GM12872 (cell line): ENCODE data around the gene CCDC190.

ENCODE experiments used
- TF ChIP-seq, protein P1 (sequence below): IDR thresholded peaks from 3 replicates; pipeline ENCODE4 v1.5.1; 2011; ENCODE audit warnings: low read depth, mild to moderate bottlenecking, low read length, moderate library complexity; ENCODE audit not compliant: insufficient read depth

Gene CCDC190

DNA sequence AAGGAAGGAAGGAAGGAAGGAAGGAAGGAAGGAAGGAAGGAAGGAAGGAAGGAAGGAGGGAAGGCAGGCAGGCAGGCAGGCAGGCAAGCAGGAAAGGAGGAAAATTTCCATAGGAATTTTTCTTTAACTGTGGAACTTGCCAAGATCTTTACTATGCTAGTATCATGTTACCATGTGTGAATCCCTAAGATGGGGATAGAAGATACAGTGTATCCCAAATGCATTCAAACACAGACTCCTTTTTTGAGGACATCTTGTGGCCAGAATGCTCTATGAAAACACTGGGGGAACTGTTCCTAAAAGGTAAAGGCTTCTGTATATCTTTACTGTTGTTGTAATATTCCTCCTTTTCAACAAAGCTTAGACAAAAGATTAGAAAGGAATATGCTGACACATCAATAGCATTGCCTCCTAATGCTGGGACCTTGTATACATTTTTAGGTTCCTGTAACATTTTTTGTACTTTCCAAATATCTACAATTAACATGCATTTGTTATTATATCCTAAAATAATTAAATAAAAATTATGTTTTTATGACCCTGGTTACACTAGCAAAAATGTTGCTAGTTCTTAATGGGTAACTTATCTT is 20.6 kb downstream of the CCDC190 start:
- TF ChIP-seq, protein P1, sequence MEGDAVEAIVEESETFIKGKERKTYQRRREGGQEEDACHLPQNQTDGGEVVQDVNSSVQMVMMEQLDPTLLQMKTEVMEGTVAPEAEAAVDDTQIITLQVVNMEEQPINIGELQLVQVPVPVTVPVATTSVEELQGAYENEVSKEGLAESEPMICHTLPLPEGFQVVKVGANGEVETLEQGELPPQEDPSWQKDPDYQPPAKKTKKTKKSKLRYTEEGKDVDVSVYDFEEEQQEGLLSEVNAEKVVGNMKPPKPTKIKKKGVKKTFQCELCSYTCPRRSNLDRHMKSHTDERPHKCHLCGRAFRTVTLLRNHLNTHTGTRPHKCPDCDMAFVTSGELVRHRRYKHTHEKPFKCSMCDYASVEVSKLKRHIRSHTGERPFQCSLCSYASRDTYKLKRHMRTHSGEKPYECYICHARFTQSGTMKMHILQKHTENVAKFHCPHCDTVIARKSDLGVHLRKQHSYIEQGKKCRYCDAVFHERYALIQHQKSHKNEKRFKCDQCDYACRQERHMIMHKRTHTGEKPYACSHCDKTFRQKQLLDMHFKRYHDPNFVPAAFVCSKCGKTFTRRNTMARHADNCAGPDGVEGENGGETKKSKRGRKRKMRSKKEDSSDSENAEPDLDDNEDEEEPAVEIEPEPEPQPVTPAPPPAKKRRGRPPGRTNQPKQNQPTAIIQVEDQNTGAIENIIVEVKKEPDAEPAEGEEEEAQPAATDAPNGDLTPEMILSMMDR, result no peak

DNA sequence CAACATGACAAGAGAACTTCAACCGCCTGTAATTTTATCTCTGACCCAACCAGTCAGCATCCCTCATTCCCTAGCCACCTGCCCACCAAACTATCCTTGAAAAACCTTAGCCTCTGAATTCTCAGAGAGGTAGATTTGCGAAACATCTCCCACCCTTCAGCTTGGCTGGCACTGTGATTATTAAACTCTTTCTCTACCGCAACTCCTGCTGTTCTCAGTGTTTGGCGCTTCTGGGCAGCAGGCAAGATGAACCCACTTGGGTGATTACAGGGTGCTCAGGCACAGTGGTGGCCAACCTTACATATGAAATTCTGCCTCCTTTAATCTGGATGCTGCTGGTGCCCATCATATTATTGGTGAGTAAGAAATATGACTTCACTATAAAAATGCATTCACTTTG is 22.1 kb downstream of the CCDC190 start:
- TF ChIP-seq, protein P1, result no peak

DNA sequence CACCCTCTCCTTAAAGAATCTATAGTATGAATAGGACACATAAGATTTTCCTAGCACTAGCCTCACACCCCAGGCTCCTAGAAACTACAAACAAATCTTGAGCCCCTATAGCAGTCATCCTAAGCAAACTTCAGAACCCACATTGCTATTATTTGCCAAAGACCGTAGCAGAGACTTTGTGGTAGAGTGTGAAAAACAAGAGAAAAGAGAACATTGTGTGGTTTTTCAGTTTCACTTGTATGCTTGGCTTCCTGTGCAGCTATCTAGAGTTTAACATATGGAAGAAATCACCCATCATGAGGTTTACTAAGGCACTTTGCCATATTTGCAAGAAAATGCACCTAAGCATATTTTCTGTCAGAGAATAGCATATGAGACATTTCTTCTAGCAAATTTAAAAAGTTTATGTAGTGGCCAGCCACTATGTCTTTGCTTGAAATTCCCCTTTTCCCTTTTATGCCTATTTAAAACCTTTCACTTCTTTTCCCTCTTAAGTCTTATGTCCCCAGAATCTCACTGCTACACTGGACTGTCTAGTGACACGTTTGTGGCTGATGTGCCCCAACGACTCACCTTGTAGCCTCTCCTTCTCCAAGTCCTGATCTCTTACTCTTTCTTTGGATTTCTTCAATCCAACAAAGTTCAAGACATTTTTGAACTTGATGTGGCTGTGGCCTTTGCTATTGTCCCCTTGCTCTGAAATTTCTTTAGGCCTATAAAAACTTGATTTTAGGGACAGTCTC is 25.6 kb downstream of the CCDC190 start:
- TF ChIP-seq, protein P1, result no peak

DNA sequence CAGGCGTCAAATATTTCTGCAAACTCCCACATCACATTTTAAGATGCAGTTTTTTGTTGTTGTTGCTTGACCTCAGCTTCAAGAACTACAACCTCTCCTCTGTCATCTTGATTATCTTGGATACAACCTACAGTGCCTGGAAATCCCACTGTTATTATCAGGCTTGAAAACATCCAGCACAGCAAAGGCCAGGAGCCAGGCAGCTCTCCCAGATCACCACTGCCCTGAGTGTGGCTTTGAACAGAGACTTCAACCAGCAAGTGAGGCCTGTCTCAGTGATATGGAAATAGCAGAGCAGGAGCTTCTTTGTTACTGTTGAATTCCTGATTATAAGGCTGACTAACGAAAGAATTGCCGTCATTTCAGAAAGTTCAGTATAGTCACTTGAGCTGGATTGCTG is 28.5 kb downstream of the CCDC190 start:
- TF ChIP-seq, protein P1, result no peak

DNA sequence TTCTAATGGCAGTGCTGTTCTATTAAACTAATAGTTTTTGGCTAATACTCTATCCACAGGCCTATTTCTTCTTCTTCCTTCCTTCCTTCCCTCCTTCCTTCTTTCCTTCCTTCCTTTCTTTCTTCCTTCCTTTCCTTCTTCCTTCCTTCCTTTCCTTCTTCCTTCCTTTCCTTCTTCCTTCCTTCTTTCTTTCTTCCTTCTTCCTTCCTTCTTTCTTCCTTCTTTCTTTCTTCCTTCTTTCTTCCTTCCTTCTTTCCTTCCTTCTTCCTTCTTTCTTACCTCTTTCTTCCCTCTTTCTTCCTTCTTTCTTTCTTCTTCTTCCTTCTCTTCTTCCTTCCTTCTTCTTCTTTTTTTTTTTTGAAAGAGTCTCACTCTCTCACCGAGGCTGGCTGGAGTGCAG is 31.7 kb downstream of the CCDC190 start:
- TF ChIP-seq, protein P1, result no peak

DNA sequence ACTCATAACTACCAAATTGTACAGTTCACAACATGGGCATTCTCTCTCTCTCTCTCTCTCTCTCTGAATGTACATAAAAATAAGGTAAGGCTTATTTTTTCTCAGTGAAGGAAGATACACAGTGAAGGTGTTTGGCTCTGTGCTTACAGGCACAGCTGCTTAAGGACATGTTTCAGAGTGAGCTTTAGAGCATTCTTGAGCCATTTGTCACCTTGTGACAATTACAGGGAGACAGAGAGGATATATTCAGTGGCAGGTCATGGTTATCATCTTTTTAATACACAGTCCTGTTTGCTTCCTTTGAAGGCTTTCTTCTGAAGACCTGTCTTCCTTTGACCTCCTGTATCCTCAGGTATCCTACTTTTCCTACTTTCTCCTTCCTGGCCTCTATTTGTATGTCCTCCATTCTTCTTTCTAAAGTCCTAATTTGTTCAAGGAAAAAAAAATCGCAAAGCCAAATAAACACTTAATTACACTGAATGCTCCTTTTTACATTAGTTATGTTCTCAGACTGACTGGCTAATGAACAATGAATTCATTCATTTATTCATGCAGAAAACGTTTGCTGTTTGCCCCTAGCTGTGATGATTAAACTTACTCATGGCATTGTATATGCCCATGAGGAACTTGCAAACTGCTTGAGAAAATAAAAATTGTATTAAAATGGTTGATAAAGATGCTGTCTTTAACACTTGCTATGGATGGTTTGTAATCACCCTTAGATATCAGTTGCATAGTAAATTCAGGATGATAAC is 37.0 kb downstream of the CCDC190 start:
- TF ChIP-seq, protein P1, result no peak

DNA sequence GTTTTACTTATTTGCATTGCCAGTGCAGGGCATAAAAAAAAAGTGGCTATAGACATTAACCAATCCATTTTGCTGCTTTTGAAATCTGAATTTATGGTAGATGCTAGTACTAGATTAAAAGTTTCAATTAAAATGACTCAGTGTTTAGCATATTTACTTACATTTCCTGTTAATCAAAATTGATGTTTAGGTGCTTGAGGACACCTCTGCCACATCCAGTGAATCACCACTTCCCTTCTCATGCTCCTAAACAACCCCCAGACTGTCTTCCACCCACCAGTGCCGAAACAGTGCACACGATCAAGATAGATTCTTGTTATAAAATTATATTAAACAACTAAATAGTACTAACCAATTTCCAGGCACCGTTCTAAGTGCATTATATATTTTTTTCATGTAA is 37.7 kb downstream of the CCDC190 start:
- TF ChIP-seq, protein P1, result no peak
